GM03348 (cell line): Measurements from ENCODE around the gene ADGRF1.
A peak's percentile ranks its signal among the peaks of the same experiment; 100 is the strongest.

Experiments
- DNase-seq: peaks from one replicate; pipeline ENCODE4 v3.0.0; 2012; ENCODE audit warnings: low spot score

The ADGRF1 gene

DNA sequence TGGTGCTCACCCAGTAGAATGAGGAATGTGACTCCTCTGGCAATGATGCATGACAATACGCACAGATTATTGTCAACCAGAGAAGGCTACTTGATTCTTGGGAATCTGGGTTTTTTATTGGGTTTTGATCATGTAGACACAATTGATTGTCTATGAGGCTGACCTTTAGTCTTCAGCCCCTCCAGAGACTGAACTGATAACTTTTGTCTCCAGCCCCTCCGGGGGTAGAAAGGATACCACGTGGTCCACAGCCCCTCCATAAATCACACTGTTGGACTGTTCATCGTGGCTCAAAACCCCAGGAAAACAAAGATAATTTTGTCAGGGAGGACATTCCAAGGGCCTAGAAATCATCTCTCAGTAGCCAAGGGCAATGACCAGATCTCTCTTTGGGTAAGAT lies 62.9 kb downstream of the ADGRF1 start:
- DNase-seq = no peak

DNA sequence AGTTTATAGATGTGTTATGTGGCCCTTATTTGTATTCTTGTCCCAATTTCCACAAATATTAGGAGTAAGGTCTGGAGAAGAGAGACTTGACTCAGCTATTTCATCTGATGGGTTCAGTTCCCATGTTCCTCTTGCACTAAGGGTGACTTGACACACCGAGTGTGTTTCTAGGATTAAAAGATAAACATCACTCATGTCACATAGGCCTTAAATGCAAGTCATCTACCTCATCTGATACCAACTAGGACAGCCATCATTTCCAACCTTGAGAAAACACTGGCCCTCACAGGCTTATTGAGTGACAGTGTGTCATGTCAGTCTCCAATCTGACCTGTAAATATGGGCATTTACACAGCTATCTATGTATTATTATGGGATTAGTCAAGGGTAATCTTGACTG lies 67.3 kb downstream of the ADGRF1 start:
- no peak for DNase-seq

DNA sequence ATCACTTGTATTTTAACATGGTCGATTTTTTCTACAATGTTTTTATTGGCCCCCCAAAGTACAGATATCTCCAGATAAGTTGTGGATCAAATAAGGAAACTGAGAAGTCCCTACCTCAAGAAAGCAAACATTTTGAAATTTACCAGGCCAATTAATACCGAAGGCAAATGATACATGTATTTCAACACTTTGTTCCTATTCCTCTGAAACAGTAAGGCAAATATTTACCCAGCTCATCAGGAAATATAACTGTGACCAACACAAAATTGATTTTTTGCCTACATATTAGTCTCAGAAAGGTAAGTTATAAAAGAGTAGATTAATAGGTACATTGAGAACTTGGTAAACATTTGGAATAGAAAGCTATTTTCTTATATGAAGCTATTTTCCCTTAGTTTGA lies 69.1 kb downstream of the ADGRF1 start:
- no peak for DNase-seq

DNA sequence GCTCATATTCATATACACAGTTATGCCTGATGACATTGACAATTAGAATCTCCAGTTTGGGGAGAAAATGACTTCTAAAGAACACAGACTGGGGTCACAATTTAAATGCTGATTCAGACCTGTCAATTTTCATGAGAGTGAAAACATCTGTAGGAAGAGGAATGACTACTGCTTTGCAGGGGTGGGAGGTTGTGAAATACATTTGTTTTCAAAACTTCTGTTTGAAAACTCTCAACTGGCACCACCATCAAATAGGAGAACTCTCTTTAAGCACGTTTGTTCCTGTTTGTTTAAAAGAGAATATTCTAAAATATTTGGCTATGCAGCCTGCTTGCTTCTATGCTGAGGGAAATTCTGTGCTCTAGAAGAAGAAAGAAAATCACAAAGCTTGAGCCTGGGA lies 69.6 kb downstream of the ADGRF1 start:
- DNase-seq = no peak

DNA sequence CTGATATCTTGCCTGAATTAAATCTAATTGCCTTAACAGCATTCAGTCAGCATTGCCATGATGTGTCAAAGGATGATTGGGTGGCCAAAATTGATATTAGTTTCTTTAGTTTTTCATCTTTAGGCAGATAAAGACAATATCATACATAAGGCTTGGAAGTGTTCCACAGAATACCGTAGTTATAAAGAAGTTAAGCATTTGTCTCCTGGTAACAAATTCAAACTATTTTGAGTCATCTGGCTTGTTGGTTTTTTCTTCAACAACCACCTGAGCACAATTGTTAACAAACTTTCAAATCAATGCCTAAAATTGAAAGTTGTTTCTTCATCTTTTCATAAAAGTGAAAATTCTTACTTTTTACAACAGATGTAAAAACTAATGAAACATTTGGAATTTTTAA lies 72.9 kb downstream of the ADGRF1 start:
- DNase-seq = no peak

DNA sequence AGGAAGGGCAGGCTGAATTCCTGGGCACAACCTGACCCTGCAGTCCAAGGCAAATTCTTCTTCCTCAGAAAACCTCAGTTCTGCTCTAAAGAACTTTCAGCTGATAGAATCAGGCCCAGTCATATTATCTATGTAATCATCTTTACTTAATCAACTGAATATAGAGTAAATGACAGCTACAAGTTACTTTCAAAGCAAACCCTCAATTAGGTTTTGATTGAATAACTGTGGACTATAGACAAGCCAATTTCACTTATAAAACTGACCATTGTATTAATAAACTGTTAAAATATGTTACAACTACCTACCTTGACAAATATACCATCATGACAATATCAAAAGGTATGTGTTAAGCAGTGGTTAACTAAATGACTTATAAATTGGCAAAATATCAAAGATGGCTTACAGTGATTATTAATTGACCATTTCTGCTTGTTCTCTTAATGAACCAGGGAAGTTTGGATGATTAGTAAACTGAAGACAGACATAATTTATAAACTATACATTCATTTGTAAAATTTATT lies 74.2 kb downstream of the ADGRF1 start:
- no peak for DNase-seq

DNA sequence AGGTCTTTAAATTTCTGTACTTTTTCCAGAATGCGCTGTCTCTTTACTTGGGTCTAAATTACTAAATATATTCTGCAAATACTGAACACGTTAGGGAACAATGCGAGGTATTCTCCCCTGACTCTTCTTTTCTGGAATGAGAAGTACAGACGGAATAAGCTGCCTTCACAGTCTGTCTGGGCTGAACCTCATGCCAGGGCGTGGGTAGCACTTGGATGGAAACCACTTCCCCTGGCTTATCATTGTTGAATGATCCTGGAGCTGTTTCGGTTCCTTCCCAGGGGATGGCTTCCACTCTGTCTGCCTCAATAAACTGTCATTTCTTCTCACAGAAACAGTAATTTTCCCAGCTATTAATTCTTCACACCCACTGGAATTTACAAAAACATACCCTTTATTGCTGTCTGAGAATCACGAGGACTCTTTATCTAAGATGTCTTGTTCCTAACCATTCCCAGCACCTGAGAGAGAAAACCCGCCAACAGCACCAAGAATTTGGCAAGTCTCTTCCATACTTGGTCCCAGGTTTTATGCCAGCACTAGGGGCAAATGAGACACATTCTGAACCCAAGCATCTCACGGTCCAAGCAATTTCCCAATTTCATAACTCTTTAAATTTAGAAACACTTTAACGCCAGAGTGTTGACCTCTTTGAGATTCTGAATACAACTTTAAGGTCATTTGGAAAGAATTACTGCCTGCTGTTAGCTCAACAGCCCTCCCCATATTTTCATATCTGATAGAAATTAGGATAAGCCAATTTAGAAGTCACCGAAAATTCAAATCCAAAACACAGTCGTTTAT lies 77.2 kb downstream of the ADGRF1 start:
- no peak for DNase-seq

DNA sequence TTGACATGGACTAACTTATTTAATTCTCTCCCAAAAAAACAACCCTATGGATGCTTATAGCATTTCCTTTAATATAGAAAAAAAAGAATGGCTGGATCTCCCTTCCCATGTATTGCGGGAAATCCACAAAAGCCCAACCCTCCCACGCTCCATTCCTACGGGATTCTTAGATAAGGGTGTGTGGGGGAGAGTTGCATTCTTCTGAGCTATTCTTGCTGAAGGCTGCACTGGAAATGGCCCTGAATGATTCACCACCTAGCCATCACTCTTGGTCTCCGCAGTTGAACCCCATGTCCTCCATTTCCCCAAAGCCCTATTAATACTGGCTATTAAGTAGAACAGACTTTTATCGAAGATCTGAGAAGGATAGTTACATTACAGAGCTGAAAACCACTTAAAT lies 78.5 kb downstream of the ADGRF1 start:
- DNase-seq = peak; percentile 22

DNA sequence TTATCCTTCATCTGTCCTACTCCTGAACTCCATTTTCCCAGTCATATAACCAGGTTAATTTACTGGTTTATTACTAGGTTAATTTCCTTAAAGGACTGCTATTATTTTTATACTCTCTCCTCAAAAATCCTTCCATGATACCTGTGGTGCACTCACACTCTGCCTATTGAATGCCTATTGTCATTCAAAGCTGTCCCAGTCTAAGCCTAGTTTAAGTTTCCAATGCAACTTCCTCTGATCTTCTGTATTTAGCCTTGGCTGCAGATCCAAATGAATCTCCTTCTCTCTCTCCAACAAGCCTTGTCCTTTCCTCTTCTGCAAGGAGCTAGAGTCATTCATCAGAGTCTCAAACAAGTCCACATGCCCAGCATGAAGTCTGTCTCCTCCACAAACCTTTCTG lies 79.1 kb downstream of the ADGRF1 start:
- DNase-seq = no peak

DNA sequence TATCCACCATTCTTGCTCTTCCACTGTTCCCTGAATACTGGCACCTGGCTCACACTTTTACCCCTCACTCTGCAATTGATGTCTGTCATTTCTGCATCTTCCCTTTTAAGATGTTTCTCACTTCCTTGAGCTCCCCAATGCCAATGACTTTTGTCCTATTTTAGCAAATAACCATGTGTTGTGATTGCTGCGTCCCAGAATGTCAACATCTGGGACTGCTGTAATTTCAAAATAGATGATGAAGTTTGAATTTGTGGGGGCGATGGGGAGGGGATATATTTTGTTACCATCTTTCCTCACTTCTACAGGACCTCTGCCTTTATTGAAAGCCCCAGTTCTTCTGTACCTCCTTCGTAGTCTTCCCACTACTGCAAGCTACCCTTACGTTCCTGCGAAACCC lies 80.4 kb downstream of the ADGRF1 start:
- no peak for DNase-seq

DNA sequence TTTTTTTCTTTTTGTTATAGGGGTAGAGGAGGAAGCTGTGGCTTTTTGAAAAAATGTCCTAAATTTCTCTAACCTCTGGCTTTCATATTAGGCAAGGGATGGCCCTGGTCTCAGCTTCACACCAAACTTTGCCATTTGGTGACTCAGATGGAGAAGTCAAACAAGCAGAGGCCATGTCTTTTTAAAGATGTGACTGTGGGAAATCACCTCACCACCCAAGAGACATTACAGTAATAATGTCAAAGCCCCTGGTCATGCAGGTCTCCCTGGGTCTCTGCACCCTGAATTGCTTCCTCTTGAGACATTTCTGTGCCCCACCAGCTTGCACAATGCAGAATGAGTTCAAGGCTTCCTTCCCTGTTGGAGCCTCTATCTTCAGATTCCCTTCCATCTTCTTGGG lies 80.9 kb downstream of the ADGRF1 start:
- no peak for DNase-seq

DNA sequence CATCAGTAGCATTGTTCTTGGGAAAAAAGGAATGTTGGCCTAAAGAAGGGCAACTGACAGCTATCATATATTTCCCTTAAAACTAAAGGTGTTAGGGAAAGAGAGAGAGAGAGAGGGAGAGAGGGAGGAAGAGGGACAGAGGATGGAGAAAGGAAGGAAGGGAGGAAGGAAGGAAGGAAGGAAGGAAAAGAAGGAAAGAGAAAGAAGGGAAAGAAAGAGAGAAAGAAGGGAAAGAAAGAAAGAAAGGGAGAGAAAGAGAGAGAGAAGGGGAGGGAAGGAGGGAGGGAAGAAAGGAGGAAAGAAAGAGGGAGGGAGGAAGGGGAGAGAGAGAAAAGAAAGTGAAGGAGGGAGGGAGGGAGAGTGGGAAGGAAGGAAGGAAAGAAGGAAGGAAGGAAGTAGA lies 82.7 kb downstream of the ADGRF1 start:
- DNase-seq = no peak

DNA sequence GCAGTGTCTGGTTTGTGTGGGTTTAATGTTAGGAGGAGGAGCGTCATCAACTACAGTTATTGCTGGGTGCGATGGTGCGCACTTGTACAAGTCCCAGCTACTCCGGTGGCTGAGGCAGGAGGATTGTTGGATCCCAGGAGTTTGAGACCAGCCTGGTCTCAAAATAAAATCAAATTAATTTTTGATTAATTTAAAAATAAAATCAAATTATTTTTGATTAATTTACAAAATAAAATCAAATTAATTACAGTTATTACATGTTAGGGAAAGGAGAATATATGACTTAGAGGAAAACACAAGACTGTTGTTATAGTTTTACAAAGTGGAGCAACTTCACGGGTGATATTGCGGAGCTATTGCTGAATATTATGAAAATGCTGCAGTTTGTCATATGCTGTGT lies 85.7 kb downstream of the ADGRF1 start:
- DNase-seq = no peak

DNA sequence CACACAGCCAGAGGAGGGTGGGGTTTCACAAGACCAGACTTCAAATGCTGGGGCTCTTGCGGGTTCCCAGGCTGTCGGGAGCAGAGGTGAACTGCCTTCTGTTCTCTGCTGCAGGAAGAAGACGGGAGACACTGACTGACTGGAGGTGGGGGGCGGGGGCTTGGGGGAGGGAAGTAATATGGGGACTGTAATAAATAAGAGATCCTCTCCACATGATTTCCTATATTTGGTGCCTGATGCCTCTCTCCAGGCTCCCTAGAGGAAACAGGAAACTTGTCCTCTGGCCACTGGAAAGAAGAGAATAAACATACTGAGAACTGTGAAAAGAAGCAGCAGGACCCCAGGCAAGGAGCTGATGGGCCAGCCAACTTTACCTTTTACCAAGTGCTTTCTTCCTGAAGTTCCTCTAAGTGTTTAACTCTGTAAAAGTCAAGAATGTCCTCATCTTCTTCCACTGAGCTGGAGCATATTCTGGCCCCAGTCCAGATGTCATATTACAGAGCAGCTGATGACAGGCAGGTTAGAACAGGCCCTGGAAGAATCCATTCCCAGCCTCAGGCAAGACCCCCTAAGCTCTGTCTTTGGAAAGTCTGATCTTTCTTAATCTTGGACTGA lies 87.2 kb downstream of the ADGRF1 start:
- DNase-seq = no peak

DNA sequence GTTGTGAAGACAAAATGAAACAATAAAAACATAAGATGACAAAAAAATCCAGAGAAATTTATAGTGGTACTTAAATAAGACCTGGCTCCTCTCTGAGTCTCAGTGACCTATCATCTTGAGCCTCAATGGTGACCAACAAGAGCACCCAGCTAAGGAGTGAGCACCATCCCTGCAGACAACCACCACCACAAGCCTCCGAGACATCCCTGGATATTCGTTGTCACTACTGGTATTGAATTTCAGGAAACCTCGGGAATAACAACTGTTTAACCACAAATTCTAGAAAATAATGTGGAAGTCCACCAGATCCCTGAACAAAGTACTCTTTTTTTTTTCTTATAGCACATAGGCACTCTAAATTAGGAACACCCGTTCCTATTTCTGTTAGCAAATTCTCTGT lies 88.2 kb downstream of the ADGRF1 start:
- DNase-seq = no peak

DNA sequence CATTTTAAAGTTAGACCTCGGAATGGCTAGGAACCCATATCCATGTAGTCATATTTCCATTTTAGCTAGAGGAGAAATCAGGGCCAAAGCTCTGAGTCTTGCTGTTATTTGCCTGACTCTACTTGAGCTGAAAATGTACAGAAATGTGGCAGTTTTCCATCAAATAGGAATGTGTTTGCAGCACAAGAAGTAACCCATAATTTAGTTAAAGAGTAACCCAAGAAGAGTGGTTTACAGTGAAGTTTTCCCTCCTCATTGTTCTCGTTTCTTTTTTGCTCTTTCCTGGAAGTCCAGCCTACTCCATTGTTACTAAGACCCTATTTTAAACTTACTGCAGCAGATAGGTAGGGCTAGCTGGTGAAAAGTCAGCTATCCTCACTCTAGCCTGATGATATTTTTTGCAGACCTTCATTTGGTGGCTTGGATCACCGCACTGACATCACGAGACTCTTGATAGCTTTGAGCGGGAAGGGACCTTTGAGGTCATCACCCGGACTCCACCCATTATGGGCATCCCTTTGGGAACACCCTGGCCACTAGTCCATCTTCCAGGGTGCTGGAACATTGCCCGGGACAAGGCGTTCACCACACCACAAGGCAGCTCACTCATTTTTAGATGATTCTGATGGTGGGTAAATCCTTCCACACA lies 92.4 kb downstream of the ADGRF1 start:
- DNase-seq = no peak

DNA sequence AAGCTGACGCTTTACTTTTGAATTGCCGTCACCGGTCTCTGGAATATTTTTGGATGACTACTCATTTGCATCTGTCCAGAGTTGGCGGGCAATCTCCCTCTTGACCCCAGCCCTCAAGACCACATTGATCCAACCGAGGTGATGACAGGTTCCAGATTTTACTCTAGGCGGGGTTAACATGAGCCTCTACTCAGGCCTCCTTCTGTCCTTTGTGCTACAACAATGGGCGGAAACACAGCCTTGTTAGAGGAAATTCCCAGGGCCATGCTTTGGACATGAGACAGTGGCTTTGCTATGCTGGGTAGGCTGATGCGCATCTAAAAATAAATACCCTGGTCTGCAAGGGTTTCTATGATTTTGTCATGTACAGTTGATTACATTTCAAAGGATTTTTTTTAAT lies 93.4 kb downstream of the ADGRF1 start:
- no peak for DNase-seq
